Measurements from ENCODE around the gene SLC9B2.

Gene SLC9B2

DNA sequence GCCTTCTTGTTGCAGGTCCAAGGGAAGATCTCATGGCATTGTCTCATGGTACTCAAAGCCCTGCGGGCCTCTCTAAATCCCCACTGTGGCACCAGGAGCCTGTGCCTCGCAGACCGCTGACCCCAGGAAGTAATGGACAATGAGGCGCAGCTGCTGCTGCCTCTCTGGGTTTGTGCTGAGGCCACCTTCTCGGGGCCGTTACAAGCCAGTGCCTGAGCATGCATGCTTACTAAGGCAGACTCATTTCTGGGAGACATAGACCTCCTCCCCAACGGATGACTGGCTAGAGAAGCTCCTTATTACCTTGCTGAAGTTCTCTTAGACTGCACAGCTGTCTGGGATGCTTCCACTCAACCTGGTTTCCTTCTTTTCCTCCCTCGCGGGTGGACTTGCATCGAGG is 21.8 kb upstream of the SLC9B2 start:
- Histone ChIP-seq H3K36me3 (ENCODE audit: control insufficient read depth, insufficient read depth, low read length) (no peaks in the 10 kb centered on the region), H3K4me1 (ENCODE audit: control insufficient read depth, insufficient read depth, low read length) (peaks cover 3% of the 10 kb centered on the region), H3K4me3 (ENCODE audit: low read length) (peak overlapping the region; percentile 66), H3K27me3 (ENCODE audit: control insufficient read depth, insufficient read depth, low read length) (no peaks in the 10 kb centered on the region), H3K9ac (ENCODE audit: low read length) (no peak overlapping the region), H3K27ac (ENCODE audit: low read depth, low read length) (no peak overlapping the region)

DNA sequence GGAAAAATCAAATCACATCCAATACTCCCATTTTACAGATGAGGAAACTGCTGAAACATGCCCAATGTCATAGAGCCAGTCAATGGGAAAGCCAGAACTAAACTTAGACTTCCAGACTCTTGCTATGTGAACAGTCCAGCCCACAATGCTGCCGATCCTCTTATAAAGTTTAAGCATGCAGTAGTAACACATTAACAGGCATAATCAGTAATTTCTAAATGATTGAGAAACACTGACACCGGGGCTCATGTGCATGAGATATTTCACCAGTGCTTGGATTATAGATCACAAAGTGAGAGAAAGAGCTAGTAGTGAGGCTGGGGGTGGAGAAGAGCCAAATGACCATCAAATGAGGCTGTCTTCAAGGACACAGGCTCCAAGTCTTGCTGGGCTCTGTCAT is 20.6 kb upstream of the SLC9B2 start:
- Histone ChIP-seq H3K27ac (ENCODE audit: low read depth, low read length) (no peak overlapping the region), H3K9ac (ENCODE audit: low read length) (no peak overlapping the region)

DNA sequence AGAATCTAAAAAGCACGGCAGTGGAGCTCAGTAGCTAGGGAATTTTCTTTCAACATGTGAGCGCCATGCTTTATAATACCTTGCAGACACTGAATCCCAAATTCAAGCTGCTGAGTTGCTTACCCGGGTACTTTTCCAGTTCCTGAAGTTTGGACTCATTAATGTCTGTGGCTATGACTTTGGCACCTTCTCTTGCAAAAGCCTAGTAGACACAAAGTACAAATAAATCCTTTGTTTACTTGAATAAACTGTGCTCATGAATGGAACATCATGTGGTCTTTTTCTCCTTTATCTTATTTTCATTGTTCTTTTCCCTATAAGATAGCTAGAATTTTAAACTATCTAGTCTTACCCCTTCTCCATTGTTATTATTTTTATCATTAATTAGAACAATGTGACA is 18.5 kb upstream of the SLC9B2 start:
- no peaks in the 10 kb centered on the region for H3K36me3 ChIP-seq (ENCODE audit: control insufficient read depth, insufficient read depth, low read length)
- peaks cover 3% of the 10 kb centered on the region for H3K4me1 ChIP-seq (ENCODE audit: control insufficient read depth, insufficient read depth, low read length)
- H3K4me3 ChIP-seq (ENCODE audit: low read length): no peak overlapping the region
- H3K27ac ChIP-seq (ENCODE audit: low read depth, low read length): no peak overlapping the region
- H3K9ac ChIP-seq (ENCODE audit: low read length): no peak overlapping the region
- no peaks in the 10 kb centered on the region for H3K27me3 ChIP-seq (ENCODE audit: control insufficient read depth, insufficient read depth, low read length)

More for the DNA sequence above, 20.6 kb upstream of the SLC9B2 start:
- H3K4me1 ChIP-seq (ENCODE audit: control insufficient read depth, insufficient read depth, low read length): peaks cover 3% of the 10 kb centered on the region
- H3K27me3 ChIP-seq (ENCODE audit: control insufficient read depth, insufficient read depth, low read length): no peaks in the 10 kb centered on the region
- no peaks in the 10 kb centered on the region for H3K36me3 ChIP-seq (ENCODE audit: control insufficient read depth, insufficient read depth, low read length)
- no peak overlapping the region for H3K4me3 ChIP-seq (ENCODE audit: low read length)

DNA sequence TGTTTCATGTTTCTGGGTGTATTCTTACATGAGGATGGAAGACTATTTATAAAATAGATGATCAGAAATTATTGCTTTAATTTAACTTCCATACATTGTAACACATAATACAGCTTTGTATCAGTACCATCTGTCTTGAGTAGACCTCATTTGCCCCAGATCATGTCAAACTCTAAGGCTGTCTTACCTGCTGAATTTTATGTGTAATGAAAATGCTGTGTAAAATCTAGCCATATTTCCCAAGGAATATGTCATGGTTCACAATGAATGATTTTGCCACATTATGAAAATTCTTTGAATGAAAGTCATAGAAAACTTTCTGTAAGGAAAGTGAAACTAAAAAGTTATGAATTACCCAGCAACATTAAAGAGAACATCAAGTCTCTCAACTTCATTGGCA is 15.7 kb upstream of the SLC9B2 start:
- Histone ChIP-seq H3K4me3 (ENCODE audit: low read length) (no peak overlapping the region), H3K4me1 (ENCODE audit: control insufficient read depth, insufficient read depth, low read length) (peaks cover under 1% of the 10 kb centered on the region), H3K27ac (ENCODE audit: low read depth, low read length) (no peak overlapping the region), H3K36me3 (ENCODE audit: control insufficient read depth, insufficient read depth, low read length) (peaks cover 6% of the 10 kb centered on the region), H3K27me3 (ENCODE audit: control insufficient read depth, insufficient read depth, low read length) (no peaks in the 10 kb centered on the region), H3K9ac (ENCODE audit: low read length) (no peak overlapping the region)

DNA sequence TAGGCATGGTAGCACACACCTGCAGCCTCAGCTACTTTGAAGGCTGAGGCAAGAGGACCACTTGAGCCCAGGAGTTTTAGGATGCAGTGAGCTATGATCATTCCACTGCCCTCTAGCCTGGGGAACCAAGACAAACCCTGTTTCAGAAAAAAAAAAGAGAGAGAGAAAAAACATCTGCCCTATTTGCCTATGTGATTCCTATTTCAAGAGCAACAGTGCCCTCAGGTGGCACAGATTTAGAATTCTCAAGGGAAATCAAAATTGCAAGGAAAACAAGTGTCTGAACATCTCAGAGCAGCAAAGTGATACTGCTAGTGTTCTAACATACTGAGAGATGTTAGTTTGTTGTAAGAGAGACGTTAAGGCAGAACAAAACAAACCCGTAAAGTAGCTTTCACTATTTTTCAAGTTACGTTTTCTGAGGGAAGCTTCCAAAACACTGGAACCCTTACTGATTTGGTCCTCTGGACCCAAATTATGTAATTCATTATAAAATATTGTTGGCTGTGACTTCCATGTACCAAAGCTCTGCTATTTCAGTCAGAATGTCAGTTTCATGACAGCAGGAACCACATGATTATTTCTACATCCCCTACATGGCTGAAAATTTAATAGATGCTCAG is 15.2 kb upstream of the SLC9B2 start:
- H3K4me3 ChIP-seq (ENCODE audit: low read length): no peak overlapping the region
- H3K36me3 ChIP-seq (ENCODE audit: control insufficient read depth, insufficient read depth, low read length): peaks cover 12% of the 10 kb centered on the region
- no peaks in the 10 kb centered on the region for H3K27me3 ChIP-seq (ENCODE audit: control insufficient read depth, insufficient read depth, low read length)
- H3K9ac ChIP-seq (ENCODE audit: low read length): no peak overlapping the region
- no peaks in the 10 kb centered on the region for H3K4me1 ChIP-seq (ENCODE audit: control insufficient read depth, insufficient read depth, low read length)
- no peak overlapping the region for H3K27ac ChIP-seq (ENCODE audit: low read depth, low read length)

DNA sequence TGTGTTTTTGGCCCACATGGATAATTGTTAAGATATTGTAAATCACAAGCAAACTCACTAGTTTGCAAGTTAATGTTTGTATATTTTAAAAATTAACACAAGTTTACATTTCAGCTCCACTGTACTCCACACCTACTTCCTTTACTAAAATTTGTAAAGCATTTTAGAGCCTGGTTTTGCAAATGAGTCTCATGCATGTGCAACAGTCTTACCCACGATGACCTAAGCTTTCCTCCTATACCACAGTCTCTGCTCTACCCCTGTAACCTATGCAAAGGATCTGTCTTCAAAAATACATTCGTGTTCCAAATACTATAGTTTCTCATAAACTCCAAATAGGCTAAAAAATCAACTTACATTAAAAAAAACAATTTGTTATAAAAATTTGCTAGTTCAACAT is 12.9 kb upstream of the SLC9B2 start:
- H3K4me3 ChIP-seq (ENCODE audit: low read length): no peak overlapping the region
- H3K9ac ChIP-seq (ENCODE audit: low read length): no peak overlapping the region
- H3K36me3 ChIP-seq (ENCODE audit: control insufficient read depth, insufficient read depth, low read length): peaks cover 17% of the 10 kb centered on the region
- H3K27ac ChIP-seq (ENCODE audit: low read depth, low read length): no peak overlapping the region
- no peaks in the 10 kb centered on the region for H3K4me1 ChIP-seq (ENCODE audit: control insufficient read depth, insufficient read depth, low read length)
- no peaks in the 10 kb centered on the region for H3K27me3 ChIP-seq (ENCODE audit: control insufficient read depth, insufficient read depth, low read length)

DNA sequence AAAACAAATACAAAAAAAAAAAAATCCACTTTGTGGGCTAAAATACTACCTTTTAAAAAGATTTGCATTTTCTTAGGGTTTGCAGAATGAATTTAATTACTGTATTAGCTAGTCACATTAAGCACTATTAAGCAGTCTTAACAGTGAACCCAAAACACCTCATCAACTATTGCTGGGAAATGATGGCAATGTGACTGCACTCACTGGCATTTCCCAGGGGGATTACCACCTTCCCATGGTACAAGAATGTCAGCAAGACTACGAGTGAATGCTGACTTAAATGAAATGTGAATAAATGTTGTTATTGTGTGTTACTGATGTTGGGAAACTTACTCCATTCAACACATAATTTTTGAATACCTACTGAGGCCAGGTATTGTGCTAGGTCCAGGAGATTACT is 10.0 kb upstream of the SLC9B2 start:
- H3K27me3 ChIP-seq (ENCODE audit: control insufficient read depth, insufficient read depth, low read length): no peaks in the 10 kb centered on the region
- no peak overlapping the region for H3K4me3 ChIP-seq (ENCODE audit: low read length)
- peaks cover 17% of the 10 kb centered on the region for H3K36me3 ChIP-seq (ENCODE audit: control insufficient read depth, insufficient read depth, low read length)
- H3K9ac ChIP-seq (ENCODE audit: low read length): no peak overlapping the region
- H3K4me1 ChIP-seq (ENCODE audit: control insufficient read depth, insufficient read depth, low read length): no peaks in the 10 kb centered on the region
- H3K27ac ChIP-seq (ENCODE audit: low read depth, low read length): no peak overlapping the region

DNA sequence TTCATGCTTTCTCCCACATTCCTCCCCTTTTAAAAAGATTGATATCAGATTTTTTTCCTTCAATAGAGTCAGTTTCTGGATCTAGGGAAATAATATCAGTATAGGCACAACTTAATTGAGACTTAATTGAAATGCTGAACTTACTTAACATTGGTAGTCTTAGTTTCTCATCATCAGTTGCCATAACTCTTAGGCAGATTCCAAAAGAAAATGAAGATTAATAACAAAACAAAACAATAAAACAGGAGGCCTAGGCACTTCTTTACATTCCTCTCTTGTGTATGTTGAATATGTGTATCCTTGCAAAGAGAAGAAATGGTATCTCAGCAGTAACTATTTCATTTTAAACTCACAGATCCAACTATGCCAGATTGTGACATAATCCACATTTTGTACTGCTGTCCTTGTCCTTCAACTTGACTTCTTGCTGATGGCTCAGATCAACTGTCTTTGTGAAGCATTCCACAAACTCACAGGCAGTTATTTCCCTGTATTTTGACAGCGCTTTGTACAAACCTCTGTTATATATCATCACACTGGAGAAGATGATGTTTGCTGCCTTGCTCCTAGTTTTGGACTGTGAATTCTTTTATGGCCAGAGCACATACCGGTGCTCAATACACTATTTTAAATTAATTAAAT is 9.1 kb upstream of the SLC9B2 start:
- Histone ChIP-seq H3K9ac (ENCODE audit: low read length) (no peak overlapping the region), H3K27ac (ENCODE audit: low read depth, low read length) (no peak overlapping the region), H3K4me3 (ENCODE audit: low read length) (no peak overlapping the region), H3K27me3 (ENCODE audit: control insufficient read depth, insufficient read depth, low read length) (no peaks in the 10 kb centered on the region), H3K4me1 (ENCODE audit: control insufficient read depth, insufficient read depth, low read length) (no peaks in the 10 kb centered on the region), H3K36me3 (ENCODE audit: control insufficient read depth, insufficient read depth, low read length) (peaks cover 17% of the 10 kb centered on the region)

DNA sequence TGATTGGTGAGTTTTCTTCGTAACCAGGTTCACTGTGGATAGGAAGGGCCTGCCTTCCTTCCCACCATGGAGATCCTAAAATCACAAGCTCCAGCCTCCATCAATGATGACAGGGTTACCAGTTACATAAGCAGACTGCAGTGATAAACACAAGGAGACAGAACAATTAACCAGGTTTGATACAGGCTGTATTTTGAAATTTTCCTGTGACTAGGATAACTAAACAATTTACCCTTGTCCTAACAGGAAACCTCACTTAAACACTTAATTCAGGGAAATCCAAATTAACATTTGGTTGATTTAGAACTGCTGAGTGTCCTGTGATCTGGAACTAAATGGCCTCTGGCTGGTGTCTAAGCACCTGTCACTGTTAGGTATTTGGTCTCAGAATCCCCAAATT is 3.1 kb upstream of the SLC9B2 start:
- no peak overlapping the region for H3K27ac ChIP-seq (ENCODE audit: low read depth, low read length)
- no peak overlapping the region for H3K9ac ChIP-seq (ENCODE audit: low read length)
- H3K4me1 ChIP-seq (ENCODE audit: control insufficient read depth, insufficient read depth, low read length): peaks cover 10% of the 10 kb centered on the region
- H3K36me3 ChIP-seq (ENCODE audit: control insufficient read depth, insufficient read depth, low read length): no peaks in the 10 kb centered on the region
- H3K27me3 ChIP-seq (ENCODE audit: control insufficient read depth, insufficient read depth, low read length): no peaks in the 10 kb centered on the region
- H3K4me3 ChIP-seq (ENCODE audit: low read length): no peak overlapping the region

DNA sequence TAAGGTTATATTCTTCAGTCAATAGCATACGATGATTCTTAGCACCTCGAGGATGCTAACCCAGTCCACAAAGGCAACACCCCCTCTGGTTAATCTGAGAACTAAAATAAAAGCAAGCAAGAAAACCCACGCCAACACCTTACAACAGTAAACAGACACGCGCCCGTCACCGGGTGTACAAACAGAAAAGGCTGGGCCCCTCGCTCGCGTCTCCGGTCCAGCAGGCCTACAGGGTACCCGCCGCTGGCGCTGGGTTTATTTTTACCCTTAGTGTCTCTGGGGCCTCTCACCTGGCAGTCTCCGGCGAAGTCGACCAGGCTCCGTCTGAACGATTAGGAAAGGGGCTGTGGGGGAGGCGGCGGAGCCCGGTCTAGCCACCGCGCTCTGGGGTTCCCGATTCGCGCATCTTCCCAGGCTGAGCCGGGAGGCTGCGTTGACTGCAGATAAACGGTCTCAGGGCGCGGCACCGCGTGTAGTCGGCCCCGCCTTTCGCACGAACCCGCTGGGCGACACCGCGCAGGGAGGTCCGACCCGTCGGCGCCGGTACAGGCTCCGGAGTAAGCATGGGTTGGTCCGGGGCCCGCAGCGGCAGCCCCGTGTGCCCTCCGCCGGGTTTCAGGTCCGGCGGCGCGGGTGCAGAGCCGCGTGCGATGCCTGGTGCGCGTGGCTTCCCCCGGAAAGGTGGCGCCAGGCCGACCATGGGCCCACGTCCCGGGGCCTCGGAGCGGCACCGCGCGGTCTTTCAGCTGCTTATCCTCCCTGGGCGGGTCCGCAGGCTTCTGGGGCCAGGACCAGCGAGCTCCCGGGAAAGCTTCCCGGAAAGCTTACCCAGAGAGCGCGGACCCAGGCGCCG is 441 bp downstream of the SLC9B2 start:
- Histone ChIP-seq H3K4me3 (ENCODE audit: low read length) (peak overlapping the region; percentile 87), H3K9ac (ENCODE audit: low read length) (peak overlapping the region; percentile 83), H3K36me3 (ENCODE audit: control insufficient read depth, insufficient read depth, low read length) (no peaks in the 10 kb centered on the region), H3K27ac (ENCODE audit: low read depth, low read length) (peak overlapping the region; percentile 89), H3K27me3 (ENCODE audit: control insufficient read depth, insufficient read depth, low read length) (no peaks in the 10 kb centered on the region), H3K4me1 (ENCODE audit: control insufficient read depth, insufficient read depth, low read length) (peaks cover 10% of the 10 kb centered on the region)

DNA sequence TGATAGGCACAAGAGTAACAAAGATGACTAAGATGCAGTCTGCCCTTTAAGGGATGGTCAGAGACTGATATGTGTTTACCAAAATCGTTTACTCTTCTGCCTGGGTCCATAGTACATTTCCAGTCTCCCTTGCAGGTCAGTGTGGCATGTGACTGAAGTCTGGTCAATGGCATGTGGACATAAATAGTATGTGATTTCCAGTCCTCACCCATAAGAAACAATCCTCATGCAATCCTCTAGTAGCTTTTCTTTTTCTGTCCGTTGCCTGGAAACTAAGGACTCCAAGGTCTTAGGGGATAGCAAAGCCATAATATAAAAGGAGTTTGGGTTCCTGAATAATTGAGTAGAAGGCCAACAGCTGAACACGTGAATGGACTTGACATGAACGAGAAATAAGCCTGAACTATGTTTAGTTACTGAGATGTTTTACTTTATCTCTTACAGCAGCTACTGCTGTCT is 1.1 kb downstream of the SLC9B2 start:
- Histone ChIP-seq H3K27me3 (ENCODE audit: control insufficient read depth, insufficient read depth, low read length) (no peaks in the 10 kb centered on the region), H3K27ac (ENCODE audit: low read depth, low read length) (peak overlapping the region; percentile 89), H3K4me1 (ENCODE audit: control insufficient read depth, insufficient read depth, low read length) (peaks cover 10% of the 10 kb centered on the region), H3K9ac (ENCODE audit: low read length) (no peak overlapping the region), H3K4me3 (ENCODE audit: low read length) (peak overlapping the region; percentile 87), H3K36me3 (ENCODE audit: control insufficient read depth, insufficient read depth, low read length) (no peaks in the 10 kb centered on the region)

DNA sequence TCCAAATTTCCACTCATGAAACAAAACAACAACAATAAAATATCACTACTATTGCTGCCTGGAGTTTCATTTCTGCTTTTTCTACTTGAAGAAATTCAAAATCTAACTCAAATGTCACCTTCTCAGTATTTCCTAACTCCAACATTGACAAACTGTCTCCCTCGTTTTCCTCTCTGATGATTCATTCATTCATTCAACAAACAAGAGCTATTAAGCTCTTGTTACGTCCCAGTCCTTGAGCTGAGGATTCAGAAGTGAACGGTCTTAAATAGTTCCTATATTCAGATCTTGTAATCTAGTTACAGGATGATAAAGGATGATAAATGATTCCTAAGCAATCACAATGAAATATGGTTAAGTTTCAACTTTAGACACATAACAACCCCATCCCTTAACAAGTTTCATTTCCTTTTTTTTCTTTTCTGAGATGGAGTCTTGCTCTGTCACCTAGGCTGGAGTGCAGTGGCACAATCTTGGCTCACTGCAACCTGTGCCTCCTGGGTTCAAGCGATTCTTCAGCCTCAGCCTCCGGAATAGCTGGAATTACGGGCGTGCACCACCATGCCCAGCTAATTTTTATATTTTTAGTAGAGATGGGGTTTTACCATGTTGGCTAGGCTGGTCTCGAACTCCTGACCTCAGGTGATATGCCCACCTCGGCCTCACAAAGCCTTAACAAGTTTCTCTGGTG is 1.7 kb downstream of the SLC9B2 start:
- no peak overlapping the region for H3K27ac ChIP-seq (ENCODE audit: low read depth, low read length)
- peaks cover 10% of the 10 kb centered on the region for H3K4me1 ChIP-seq (ENCODE audit: control insufficient read depth, insufficient read depth, low read length)
- no peak overlapping the region for H3K4me3 ChIP-seq (ENCODE audit: low read length)
- no peaks in the 10 kb centered on the region for H3K27me3 ChIP-seq (ENCODE audit: control insufficient read depth, insufficient read depth, low read length)
- no peaks in the 10 kb centered on the region for H3K36me3 ChIP-seq (ENCODE audit: control insufficient read depth, insufficient read depth, low read length)
- no peak overlapping the region for H3K9ac ChIP-seq (ENCODE audit: low read length)
